ENCODE results near the gene SND1.

SND1 gene

GRCh38 chr7:128008141-128008540, 356.1 kb downstream of the SND1 start:
- DNase-seq: no peak

GRCh38 chr7:128008744-128009143, 356.8 kb downstream of the SND1 start:
- DNase-seq: no peak

GRCh38 chr7:128010391-128011127, 358.6 kb downstream of the SND1 start:
- no peak for DNase-seq

- DNase-seq: no peak
Measured at GRCh38 chr7:128011131-128011661, 359.2 kb downstream of the SND1 start.

- DNase-seq: no peak
Measured at GRCh38 chr7:128014811-128015210, 362.8 kb downstream of the SND1 start.

- DNase-seq: no peak
Measured at GRCh38 chr7:128017460-128017859, 365.5 kb downstream of the SND1 start.

- DNase-seq: no peak
Measured at GRCh38 chr7:128017862-128018845, 366.2 kb downstream of the SND1 start.

GRCh38 chr7:128019288-128019687, 367.3 kb downstream of the SND1 start:
- no peak for DNase-seq

- DNase-seq: peak in 1 of 2 experiments; percentile 28
Measured at GRCh38 chr7:128020159-128020558, 368.2 kb downstream of the SND1 start.

GRCh38 chr7:128021366-128021765, 369.4 kb downstream of the SND1 start:
- no peak for DNase-seq

- no peak for DNase-seq
Measured at GRCh38 chr7:128022631-128023532, 370.9 kb downstream of the SND1 start.

GRCh38 chr7:128024151-128024550, 372.2 kb downstream of the SND1 start:
- DNase-seq: no peak

GRCh38 chr7:128025380-128025779, 373.4 kb downstream of the SND1 start:
- DNase-seq: no peak

- DNase-seq: no peak
Measured at GRCh38 chr7:128025819-128026218, 373.8 kb downstream of the SND1 start.

GRCh38 chr7:128026551-128026950, 374.6 kb downstream of the SND1 start:
- no peak for DNase-seq

GRCh38 chr7:128027485-128027980, 375.5 kb downstream of the SND1 start:
- DNase-seq: no peak

GRCh38 chr7:128029405-128029995, 377.5 kb downstream of the SND1 start:
- DNase-seq: no peak

- no peak for DNase-seq
Measured at GRCh38 chr7:128030263-128030653, 378.3 kb downstream of the SND1 start.

- DNase-seq: peak; percentile 31 to 54
Measured at GRCh38 chr7:128030654-128031611, 378.9 kb downstream of the SND1 start, which contains the start of gene LRRC4. Gene LRRC4, minus strand, starts transcription at chr7:128031437. Its CDS starts 797 bp downstream, at chr7:128030640.

- peak; percentile 37 to 55 for DNase-seq
Measured at GRCh38 chr7:128031901-128032604, 380.1 kb downstream of the SND1 start.
